GM19463 (cell line): ENCODE measurements around the gene CTSA.

ENCODE experiments used
- ATAC-seq: cut with Tn5 transposase; IDR thresholded peaks from one replicate; pipeline ENCODE4 v1.9.1; 2021; ENCODE audit warnings: mild to moderate bottlenecking, moderate library complexity; ENCODE audit not compliant: unreplicated experiment

Gene CTSA

GRCh38 chr20:45934586-45935415 is 43.7 kb downstream of the CTSA start, which contains the start of gene PCIF1:
Gene PCIF1, plus strand, starts transcription at chr20:45934683. Its CDS starts 4,317 bp downstream, at chr20:45939000.
- ATAC-seq, result peak; percentile 75

GRCh38 chr20:45935416-45936046 is 44.4 kb downstream of the CTSA start:
- ATAC-seq, result no peak

GRCh38 chr20:45937765-45938164 is 46.6 kb downstream of the CTSA start:
- no peak for ATAC-seq

- ATAC-seq, result no peak
Measured at GRCh38 chr20:45938727-45939438, 47.7 kb downstream of the CTSA start.

GRCh38 chr20:45940053-45940452 is 48.9 kb downstream of the CTSA start:
- no peak for ATAC-seq

GRCh38 chr20:45940469-45940868 is 49.3 kb downstream of the CTSA start:
- no peak for ATAC-seq

GRCh38 chr20:45943613-45944012 is 52.5 kb downstream of the CTSA start:
- ATAC-seq, result no peak

GRCh38 chr20:45944151-45944964 is 53.2 kb downstream of the CTSA start:
- ATAC-seq, result no peak

GRCh38 chr20:45944965-45945677 is 54.0 kb downstream of the CTSA start:
- no peak for ATAC-seq

GRCh38 chr20:45945678-45946148 is 54.6 kb downstream of the CTSA start:
- ATAC-seq, result no peak

GRCh38 chr20:45946149-45946970 is 55.2 kb downstream of the CTSA start:
- ATAC-seq, result no peak

- ATAC-seq, result no peak
Measured at GRCh38 chr20:45947110-45947866, 56.2 kb downstream of the CTSA start.

- no peak for ATAC-seq
Measured at GRCh38 chr20:45948261-45948733, 57.2 kb downstream of the CTSA start.
